SU-DHL-6 (cell line): ENCODE results near the gene CRAT.

Experiments
- H2AFZ ChIP-seq: fragments of 200-600 bp; sonication (generic); 2 replicates; pipeline ENCODE4 v1.6.1; 2014; ENCODE audit warnings: low read depth, mild to moderate bottlenecking, moderate library complexity, mixed read lengths, antibody characterized with exemption, low read length; ENCODE audit not compliant: severe bottlenecking
- H3F3A ChIP-seq: fragments of 200-600 bp; shearing (Covaris generic); 2 replicates; pipeline ENCODE4 v1.6.0; 2016; ENCODE audit warnings: antibody characterized with exemption, mild to moderate bottlenecking; ENCODE audit not compliant: insufficient read depth
- H3K27ac ChIP-seq: fragments of 200-600 bp; sonication (generic); 2 replicates; pipeline ENCODE4 v1.5.1; 2016; ENCODE audit warnings: low read depth, mild to moderate bottlenecking, low read length, moderate library complexity, mixed read lengths
- H3K27me3 ChIP-seq: fragments of 200-600 bp; sonication (generic), shearing (Covaris generic); 2 replicates; pipeline ENCODE4 v1.6.0; 2014; ENCODE audit warnings: mild to moderate bottlenecking, low read length
- H3K36me3 ChIP-seq: fragments of 200-600 bp; sonication (generic); 2 replicates; pipeline ENCODE4 v1.6.1; 2014; ENCODE audit warnings: mild to moderate bottlenecking, low read length, mixed read lengths
- H3K4me2 ChIP-seq: fragments of 300-600, 200-600 bp; shearing (Covaris generic), sonication (generic); 2 replicates; pipeline ENCODE4 v1.6.0; 2014; ENCODE audit warnings: low read length, low read depth, mild to moderate bottlenecking; ENCODE audit not compliant: poor library complexity, severe bottlenecking
- H3K4me3 ChIP-seq: fragments of 200-600 bp; sonication (generic); 2 replicates; pipeline ENCODE4 v1.5.1; 2014; ENCODE audit warnings: antibody characterized with exemption, low read length, mild to moderate bottlenecking, mixed read lengths; ENCODE audit not compliant: insufficient read depth, poor library complexity, severe bottlenecking
- H3K79me2 ChIP-seq: fragments of 200-600 bp; sonication (generic); 2 replicates; pipeline ENCODE4 v1.6.1; 2014; ENCODE audit warnings: mild to moderate bottlenecking, low read length, moderate library complexity; ENCODE audit not compliant: insufficient read depth
- H3K9ac ChIP-seq: fragments of 200-600 bp; sonication (generic); 2 replicates; pipeline ENCODE4 v1.7.0; 2014; ENCODE audit warnings: mild to moderate bottlenecking, low read length
- H3K9me2 ChIP-seq: fragments of 200-600 bp; sonication (generic); replicated peaks from 2 replicates; pipeline ENCODE4 v1.6.1; 2014; ENCODE audit warnings: low read length; ENCODE audit not compliant: insufficient read depth
- H3K9me3 ChIP-seq: fragments of 200-600 bp; sonication (generic); 2 replicates; pipeline ENCODE4 v1.6.1; 2014; ENCODE audit warnings: low read length, mixed read lengths; ENCODE audit not compliant: insufficient read depth
- H4K20me1 ChIP-seq: fragments of 200-600 bp; sonication (generic); 2 replicates; pipeline ENCODE4 v1.6.1; 2014; ENCODE audit warnings: low read depth, mild to moderate bottlenecking, antibody characterized with exemption, low read length, moderate library complexity, mixed read lengths
- EZH2phosphoT487 ChIP-seq: fragments of 200-600 bp; sonication (generic), shearing (Covaris generic); conservative IDR thresholded peaks from 2 replicates; pipeline ENCODE4 v1.6.1; 2018; ENCODE audit warnings: mild to moderate bottlenecking, antibody characterized with exemption, low read length, moderate library complexity, mixed read lengths
- TF ChIP-seq, protein P1 (sequence below): fragments of 200-600 bp; sonication (generic); IDR thresholded peaks from one replicate; pipeline ENCODE4 v1.5.1; 2017; ENCODE audit warnings: antibody characterized with exemption, mild to moderate bottlenecking, low read length, moderate library complexity; ENCODE audit not compliant: insufficient read depth, poor library complexity, severe bottlenecking

Gene CRAT

DNA sequence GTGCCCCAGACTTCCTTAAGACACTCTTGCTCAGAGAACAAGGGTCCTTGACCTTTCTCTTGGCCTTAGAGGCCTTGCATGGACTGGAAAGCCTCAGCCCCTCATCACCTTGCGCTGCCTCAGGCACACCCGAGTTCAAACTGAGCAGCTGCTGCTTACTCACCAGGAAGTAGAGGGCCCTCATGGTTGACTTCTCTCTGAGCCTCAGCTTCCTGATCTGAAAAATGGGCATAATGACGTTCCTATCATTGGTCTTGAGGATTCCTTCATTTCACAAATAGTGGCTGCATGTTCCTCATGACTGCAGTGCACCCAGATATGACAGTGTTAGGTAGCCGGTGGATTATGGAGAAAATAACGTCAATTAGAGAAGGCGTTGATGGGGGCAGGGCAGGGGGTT lies 38.8 kb upstream of the CRAT start:
- no peaks in the 10 kb centered on the region for H3K27me3 ChIP-seq
- H3K79me2 ChIP-seq: no peaks in the 10 kb centered on the region
- no peak for TF ChIP-seq EZH2phosphoT487
- H4K20me1 ChIP-seq: no peaks in the 10 kb centered on the region
- H3K9ac ChIP-seq: no peak overlapping the region
- no peak overlapping the region for H2AFZ ChIP-seq
- no peaks in the 10 kb centered on the region for H3F3A ChIP-seq
- H3K36me3 ChIP-seq: no peaks in the 10 kb centered on the region
- H3K9me3 ChIP-seq: no peaks in the 10 kb centered on the region
- no peak overlapping the region for H3K4me3 ChIP-seq
- H3K9me2 ChIP-seq: no peaks in the 10 kb centered on the region
- no peak overlapping the region for H3K27ac ChIP-seq
- H3K4me2 ChIP-seq: no peak overlapping the region

- no peak overlapping the region for H3K4me2 ChIP-seq
- no peaks in the 10 kb centered on the region for H3K9me2 ChIP-seq
- no peaks in the 10 kb centered on the region for H3K36me3 ChIP-seq
- H3K4me3 ChIP-seq: no peak overlapping the region
- H3K27me3 ChIP-seq: no peaks in the 10 kb centered on the region
- no peaks in the 10 kb centered on the region for H3F3A ChIP-seq
- H4K20me1 ChIP-seq: no peaks in the 10 kb centered on the region
- H2AFZ ChIP-seq: no peak overlapping the region
- H3K9ac ChIP-seq: no peak overlapping the region
- H3K27ac ChIP-seq: no peak overlapping the region
- no peaks in the 10 kb centered on the region for H3K79me2 ChIP-seq
- TF ChIP-seq, protein P1, sequence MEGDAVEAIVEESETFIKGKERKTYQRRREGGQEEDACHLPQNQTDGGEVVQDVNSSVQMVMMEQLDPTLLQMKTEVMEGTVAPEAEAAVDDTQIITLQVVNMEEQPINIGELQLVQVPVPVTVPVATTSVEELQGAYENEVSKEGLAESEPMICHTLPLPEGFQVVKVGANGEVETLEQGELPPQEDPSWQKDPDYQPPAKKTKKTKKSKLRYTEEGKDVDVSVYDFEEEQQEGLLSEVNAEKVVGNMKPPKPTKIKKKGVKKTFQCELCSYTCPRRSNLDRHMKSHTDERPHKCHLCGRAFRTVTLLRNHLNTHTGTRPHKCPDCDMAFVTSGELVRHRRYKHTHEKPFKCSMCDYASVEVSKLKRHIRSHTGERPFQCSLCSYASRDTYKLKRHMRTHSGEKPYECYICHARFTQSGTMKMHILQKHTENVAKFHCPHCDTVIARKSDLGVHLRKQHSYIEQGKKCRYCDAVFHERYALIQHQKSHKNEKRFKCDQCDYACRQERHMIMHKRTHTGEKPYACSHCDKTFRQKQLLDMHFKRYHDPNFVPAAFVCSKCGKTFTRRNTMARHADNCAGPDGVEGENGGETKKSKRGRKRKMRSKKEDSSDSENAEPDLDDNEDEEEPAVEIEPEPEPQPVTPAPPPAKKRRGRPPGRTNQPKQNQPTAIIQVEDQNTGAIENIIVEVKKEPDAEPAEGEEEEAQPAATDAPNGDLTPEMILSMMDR: no peak
- no peak for TF ChIP-seq EZH2phosphoT487
- H3K9me3 ChIP-seq: no peaks in the 10 kb centered on the region
Measured at GRCh38 chr9:129148463-129149204, 38.0 kb upstream of the CRAT start.

- Histone ChIP-seq H3K36me3 (no peaks in the 10 kb centered on the region), H3K9me2 (no peaks in the 10 kb centered on the region), H2AFZ (no peak overlapping the region), H3K4me2 (no peak overlapping the region), H4K20me1 (no peaks in the 10 kb centered on the region), H3K27me3 (no peaks in the 10 kb centered on the region), H3K9ac (no peak overlapping the region), H3K79me2 (no peaks in the 10 kb centered on the region), H3F3A (no peaks in the 10 kb centered on the region), H3K4me3 (no peak overlapping the region), H3K9me3 (no peaks in the 10 kb centered on the region), H3K27ac (no peak overlapping the region)
- no peak for TF ChIP-seq EZH2phosphoT487
- TF ChIP-seq, protein P1: no peak
Measured at GRCh38 chr9:129146441-129146941, 35.9 kb upstream of the CRAT start.

DNA sequence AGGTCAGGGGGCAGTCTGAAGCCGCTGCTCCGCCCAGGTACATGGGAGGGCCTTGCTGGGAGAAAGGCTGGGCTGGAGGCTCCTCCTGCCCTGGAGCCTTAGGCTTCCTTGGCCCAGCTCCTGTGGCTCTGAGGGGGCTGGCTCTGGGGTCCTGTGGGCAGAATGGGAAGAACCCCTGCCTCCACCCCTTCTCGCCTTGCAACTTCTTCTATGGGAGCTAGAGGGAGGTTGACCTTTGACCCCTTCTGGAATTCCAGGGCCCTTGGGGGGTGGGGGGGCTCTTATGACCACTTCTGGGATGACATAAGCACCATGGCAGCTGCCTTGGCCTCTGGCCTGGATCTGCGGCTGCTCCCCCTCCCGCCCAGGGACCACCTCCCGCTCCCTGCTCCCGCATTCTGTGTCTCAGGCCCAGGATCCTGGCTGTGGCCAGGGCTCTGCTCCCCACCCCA lies 35.3 kb upstream of the CRAT start:
- Histone ChIP-seq H4K20me1 (no peaks in the 10 kb centered on the region), H3K27ac (no peak overlapping the region), H3K4me3 (no peak overlapping the region), H3F3A (peaks cover 2% of the 10 kb centered on the region; the same call in 1 of the 2 replicates), H3K36me3 (no peaks in the 10 kb centered on the region), H3K9me3 (no peaks in the 10 kb centered on the region), H3K4me2 (no peak overlapping the region), H2AFZ (no peak overlapping the region), H3K27me3 (no peaks in the 10 kb centered on the region), H3K79me2 (no peaks in the 10 kb centered on the region), H3K9ac (no peak overlapping the region), H3K9me2 (no peaks in the 10 kb centered on the region)
- no peak for TF ChIP-seq EZH2phosphoT487
- TF ChIP-seq, protein P1: no peak
